ENCODE data around the gene ERLIN1. TPM values are rescaled to one million over a fixed set of nuclear protein-coding genes. Genes with fewer than 3 reads are reported as not detected.
A peak's percentile ranks its signal among the peaks of the same experiment; 100 is the strongest.

Gene ERLIN1
- total and polyA plus RNA-seq, 2 experiments from 2014 or later, result 32.2 to 63.3 TPM

- Histone ChIP-seq H2AFZ (no peak overlapping the region), H4K20me1 (ENCODE audit: insufficient read depth) (no peaks in the 10 kb centered on the region), H3K36me3 (ENCODE audit: low read depth) (no peaks in the 10 kb centered on the region), H3K4me1 (ENCODE audit: insufficient read depth) (0 out of 2 replicates have a peak, but pooled peaks cover 6% of the 10 kb centered on the region), H3K79me2 (ENCODE audit: insufficient read depth) (no peaks in the 10 kb centered on the region), H3K4me2 (ENCODE audit: unreplicated experiment) (no peak overlapping the region), H3K9me2 (ENCODE audit: insufficient read depth) (no peaks in the 10 kb centered on the region), H3K27me3 (replicated peaks; ENCODE audit: insufficient read depth) (peaks cover 9% of the 10 kb centered on the region), H3K4me3 (no peak overlapping the region), H3F3A (ENCODE audit: insufficient read depth) (no peaks in the 10 kb centered on the region), H3K9me3 (ENCODE audit: low read depth) (no peaks in the 10 kb centered on the region), H3K27ac (no peak overlapping the region), H3K9ac (no peak overlapping the region)
- in situ Hi-C loops (cut with MboI), result no loop called here
- 53 to 59% methylated on average over 5 of the region's 5 CpGs for WGBS, 2 experiments (ENCODE audit: low coverage in 1 of 2, low lambda C conversion rate in 2 of 2, missing lambda C conversion rate in 2 of 2)
- no peak for DNase-seq
- TF ChIP-seq EZH2 (IDR thresholded peaks at IDR 0.05; ENCODE audit: insufficient read depth, poor library complexity, severe bottlenecking), result no peak
- TF ChIP-seq EZH2phosphoT487 (IDR thresholded peaks at IDR 0.05; ENCODE audit: insufficient read depth, low read depth), result no peak
Measured at GRCh38 chr10:100104300-100104699, 81.5 kb downstream of the ERLIN1 start.

- no peak overlapping the region for H3K27ac ChIP-seq
- WGBS, 2 experiments (ENCODE audit: low coverage in 1 of 2, low lambda C conversion rate in 2 of 2, missing lambda C conversion rate in 2 of 2), result 66 to 68% methylated on average over 5 of the region's 5 CpGs
- H3K9me2 ChIP-seq (ENCODE audit: insufficient read depth), result no peaks in the 10 kb centered on the region
- H2AFZ ChIP-seq, result no peak overlapping the region
- no peak for DNase-seq
- H3K9ac ChIP-seq, result no peak overlapping the region
- no peak overlapping the region for H3K4me2 ChIP-seq (ENCODE audit: unreplicated experiment)
- H4K20me1 ChIP-seq (ENCODE audit: insufficient read depth), result no peaks in the 10 kb centered on the region
- in situ Hi-C loops (cut with MboI), result no loop called here
- H3K9me3 ChIP-seq (ENCODE audit: low read depth), result no peaks in the 10 kb centered on the region
- TF ChIP-seq EZH2 (IDR thresholded peaks at IDR 0.05; ENCODE audit: insufficient read depth, poor library complexity, severe bottlenecking) (no peak), EZH2phosphoT487 (IDR thresholded peaks at IDR 0.05; ENCODE audit: insufficient read depth, low read depth) (no peak)
- 0 out of 2 replicates have a peak, but pooled peaks cover 6% of the 10 kb centered on the region for H3K4me1 ChIP-seq (ENCODE audit: insufficient read depth)
- H3K27me3 ChIP-seq (replicated peaks; ENCODE audit: insufficient read depth), result peaks cover 9% of the 10 kb centered on the region
- no peaks in the 10 kb centered on the region for H3F3A ChIP-seq (ENCODE audit: insufficient read depth)
- no peak overlapping the region for H3K4me3 ChIP-seq
- H3K36me3 ChIP-seq (ENCODE audit: low read depth), result no peaks in the 10 kb centered on the region
- H3K79me2 ChIP-seq (ENCODE audit: insufficient read depth), result no peaks in the 10 kb centered on the region
Measured at GRCh38 chr10:100103581-100103980, 82.2 kb downstream of the ERLIN1 start.

- H3K9me2 ChIP-seq (ENCODE audit: insufficient read depth), result no peaks in the 10 kb centered on the region
- H3K9ac ChIP-seq, result no peak overlapping the region
- TF ChIP-seq EZH2phosphoT487 (IDR thresholded peaks at IDR 0.05; ENCODE audit: insufficient read depth, low read depth), result no peak
- TF ChIP-seq EZH2 (IDR thresholded peaks at IDR 0.05; ENCODE audit: insufficient read depth, poor library complexity, severe bottlenecking), result no peak
- no peak overlapping the region for H3K4me3 ChIP-seq
- WGBS, 2 experiments (ENCODE audit: low coverage in 1 of 2, low lambda C conversion rate in 2 of 2, missing lambda C conversion rate in 2 of 2), result 21 to 26% methylated on average over 6 of the region's 6 CpGs
- no peaks in the 10 kb centered on the region for H3K36me3 ChIP-seq (ENCODE audit: low read depth)
- peak; percentile 46 for DNase-seq
- H4K20me1 ChIP-seq (ENCODE audit: insufficient read depth), result no peaks in the 10 kb centered on the region
- in situ Hi-C loops (cut with MboI), result no loop called here
- no peak overlapping the region for H3K4me2 ChIP-seq (ENCODE audit: unreplicated experiment)
- 0 out of 2 replicates have a peak, but pooled peaks cover 6% of the 10 kb centered on the region for H3K4me1 ChIP-seq (ENCODE audit: insufficient read depth)
- no peaks in the 10 kb centered on the region; the same call in 1 of the 2 replicates for H3K27me3 ChIP-seq (replicated peaks; ENCODE audit: insufficient read depth)
- H3K79me2 ChIP-seq (ENCODE audit: insufficient read depth), result no peaks in the 10 kb centered on the region
- H3K27ac ChIP-seq, result no peak overlapping the region
- no peaks in the 10 kb centered on the region for H3K9me3 ChIP-seq (ENCODE audit: low read depth)
- H3F3A ChIP-seq (ENCODE audit: insufficient read depth), result no peaks in the 10 kb centered on the region
- peak overlapping the region; percentile 47; the same call in 1 of the 2 replicates for H2AFZ ChIP-seq
Measured at GRCh38 chr10:100101192-100102076, 84.4 kb downstream of the ERLIN1 start.

GRCh38 chr10:100100651-100101184, 85.1 kb downstream of the ERLIN1 start:
- in situ Hi-C loops (cut with MboI), result no loop called here
- WGBS, 2 experiments (ENCODE audit: low coverage in 1 of 2, low lambda C conversion rate in 2 of 2, missing lambda C conversion rate in 2 of 2), result 72 to 74% methylated on average over 6 of the region's 6 CpGs
- peaks cover 2% of the 10 kb centered on the region; the same call in 1 of the 2 replicates for H3K27me3 ChIP-seq (replicated peaks; ENCODE audit: insufficient read depth)
- H3K9ac ChIP-seq, result no peak overlapping the region
- no peaks in the 10 kb centered on the region for H3K79me2 ChIP-seq (ENCODE audit: insufficient read depth)
- H3F3A ChIP-seq (ENCODE audit: insufficient read depth), result no peaks in the 10 kb centered on the region
- H2AFZ ChIP-seq, result peak overlapping the region; percentile 47; the same call in 1 of the 2 replicates
- no peak overlapping the region for H3K4me3 ChIP-seq
- H3K9me3 ChIP-seq (ENCODE audit: low read depth), result no peaks in the 10 kb centered on the region
- no peaks in the 10 kb centered on the region for H3K36me3 ChIP-seq (ENCODE audit: low read depth)
- H3K4me1 ChIP-seq (ENCODE audit: insufficient read depth), result 0 out of 2 replicates have a peak, but pooled peaks cover 6% of the 10 kb centered on the region
- H3K4me2 ChIP-seq (ENCODE audit: unreplicated experiment), result no peak overlapping the region
- no peaks in the 10 kb centered on the region for H4K20me1 ChIP-seq (ENCODE audit: insufficient read depth)
- no peak overlapping the region for H3K27ac ChIP-seq
- DNase-seq, result peak; percentile 38
- TF ChIP-seq EZH2phosphoT487 (IDR thresholded peaks at IDR 0.05; ENCODE audit: insufficient read depth, low read depth) (no peak), EZH2 (IDR thresholded peaks at IDR 0.05; ENCODE audit: insufficient read depth, poor library complexity, severe bottlenecking) (no peak)
- H3K9me2 ChIP-seq (ENCODE audit: insufficient read depth), result no peaks in the 10 kb centered on the region

Other genes starting within 250 kb of the ERLIN1 start
- gene DNMBP, start 176.1 kb downstream of the ERLIN1 start, total RNA-seq (2014; rRNA removed; shearing (Covaris generic)), result 18.5 and 22.4 TPM in 2 replicates
- gene DNMBP, start 176.1 kb downstream of the ERLIN1 start, polyA plus RNA-seq (2016; fragmentation: Nextera tagmentation; extraction: Ambion mirVana), result 12.4 and 12.6 TPM in 2 replicates
- not detected in 2 replicates for gene CPN1, start 104.2 kb downstream of the ERLIN1 start, total RNA-seq (2014; rRNA removed; shearing (Covaris generic))
- gene CPN1, start 104.2 kb downstream of the ERLIN1 start, polyA plus RNA-seq (2016; fragmentation: Nextera tagmentation; extraction: Ambion mirVana), result not detected in 2 replicates
- 18.7 and 21.7 TPM in 2 replicates for gene CHUK, start 43.6 kb upstream of the ERLIN1 start, total RNA-seq (2014; rRNA removed; shearing (Covaris generic))
- gene CHUK, start 43.6 kb upstream of the ERLIN1 start, polyA plus RNA-seq (2016; fragmentation: Nextera tagmentation; extraction: Ambion mirVana), result 11.0 and 12.7 TPM in 2 replicates
- 22.6 and 25.9 TPM in 2 replicates for gene CWF19L1, start 81.6 kb upstream of the ERLIN1 start, total RNA-seq (2014; rRNA removed; shearing (Covaris generic))
- gene CWF19L1, start 81.6 kb upstream of the ERLIN1 start, polyA plus RNA-seq (2016; fragmentation: Nextera tagmentation; extraction: Ambion mirVana), result 17.4 and 17.5 TPM in 2 replicates
- 56.7 and 72.6 TPM in 2 replicates for gene BLOC1S2, start 100.7 kb upstream of the ERLIN1 start, total RNA-seq (2014; rRNA removed; shearing (Covaris generic))
- 90.8 and 97.6 TPM in 2 replicates for gene BLOC1S2, start 100.7 kb upstream of the ERLIN1 start, polyA plus RNA-seq (2016; fragmentation: Nextera tagmentation; extraction: Ambion mirVana)
- gene PKD2L1, start 144.2 kb upstream of the ERLIN1 start, total RNA-seq (2014; rRNA removed; shearing (Covaris generic)), result not detected in 2 replicates
- gene PKD2L1, start 144.2 kb upstream of the ERLIN1 start, polyA plus RNA-seq (2016; fragmentation: Nextera tagmentation; extraction: Ambion mirVana), result not detected in 2 replicates
- 19.5 and 24.2 TPM in 2 replicates for gene SCD, start 161.2 kb upstream of the ERLIN1 start, total RNA-seq (2014; rRNA removed; shearing (Covaris generic))
- gene SCD, start 161.2 kb upstream of the ERLIN1 start, polyA plus RNA-seq (2016; fragmentation: Nextera tagmentation; extraction: Ambion mirVana), result 18.6 and 19.5 TPM in 2 replicates